Type B pancreatic cell (in vitro differentiated cells): ENCODE data around the gene ARMC2. TPM values are rescaled to one million over a fixed set of nuclear protein-coding genes. Genes with fewer than 3 reads are reported as not detected.

ENCODE experiments used
- DNase-seq: peaks from one replicate; pipeline ENCODE4 v3.0.0; 2021; ENCODE audit warnings: mixed read lengths; ENCODE audit not compliant: unreplicated experiment; ENCODE audit errors: extremely low spot score
- H3K27ac Mint-ChIP-seq: 2 replicates; pipeline ENCODE4 v1.8.0; 2021; ENCODE audit warnings: mild to moderate bottlenecking, mixed read lengths
- H3K27me3 Mint-ChIP-seq: 2 replicates; pipeline ENCODE4 v1.8.0; 2021; ENCODE audit warnings: mixed read lengths
- H3K36me3 Mint-ChIP-seq: 2 replicates; pipeline ENCODE4 v1.8.0; 2021; ENCODE audit warnings: mixed read lengths
- H3K4me1 Mint-ChIP-seq: one replicate; pipeline ENCODE4 v1.8.0; 2021; ENCODE audit warnings: mixed read lengths; ENCODE audit not compliant: unreplicated experiment
- H3K4me3 Mint-ChIP-seq: 2 replicates; pipeline ENCODE4 v1.8.0; 2021; ENCODE audit warnings: mild to moderate bottlenecking, mixed read lengths
- H3K9me3 Mint-ChIP-seq: 2 replicates; pipeline ENCODE4 v1.8.0; 2021; ENCODE audit warnings: mixed read lengths
- CTCF ChIP-seq: fragments of 200-600 bp; sonication (generic); conservative IDR thresholded peaks from 2 replicates; pipeline ENCODE4 v1.5.0; 2021; ENCODE audit warnings: antibody characterized with exemption, mild to moderate bottlenecking
- total RNA-seq: library from RNA; stranded (reverse); gene quantifications from 2 replicates; pipeline ENCODE4 v1.2.1, GENCODE V29; 2021; ENCODE audit warnings: low replicate concordance

Gene ARMC2
- total RNA-seq, 1 donor from 2014 or later, result 15.5 TPM

- Mint-ChIP-seq H3K4me3 (no peak overlapping the region), H3K27me3 (no peaks in the 10 kb centered on the region), H3K27ac (no peak overlapping the region), H3K36me3 (peaks cover 14% of the 10 kb centered on the region), H3K4me1 (no peaks in the 10 kb centered on the region), H3K9me3 (peaks cover 14% of the 10 kb centered on the region)
- no peak for TF ChIP-seq CTCF
- no peak for DNase-seq
These were observed 134.2 kb downstream of the ARMC2 start for GRCh38 chr6:108982154-108983113.

- Mint-ChIP-seq H3K27me3 (no peaks in the 10 kb centered on the region), H3K27ac (no peak overlapping the region), H3K4me3 (no peak overlapping the region), H3K4me1 (no peaks in the 10 kb centered on the region), H3K36me3 (peaks cover 15% of the 10 kb centered on the region), H3K9me3 (peaks cover 7% of the 10 kb centered on the region)
- no peak for TF ChIP-seq CTCF
- DNase-seq, result no peak
These were observed 134.9 kb downstream of the ARMC2 start for GRCh38 chr6:108983151-108983550.

GRCh38 chr6:108985301-108985700 is 137.1 kb downstream of the ARMC2 start:
- Mint-ChIP-seq H3K9me3 (no peaks in the 10 kb centered on the region), H3K4me3 (no peak overlapping the region), H3K36me3 (peaks cover 25% of the 10 kb centered on the region), H3K27ac (no peak overlapping the region), H3K4me1 (peaks cover 8% of the 10 kb centered on the region), H3K27me3 (no peaks in the 10 kb centered on the region)
- no peak for TF ChIP-seq CTCF
- no peak for DNase-seq

GRCh38 chr6:108987156-108987555 is 138.9 kb downstream of the ARMC2 start:
- H3K36me3 Mint-ChIP-seq, result peaks cover 36% of the 10 kb centered on the region
- H3K27ac Mint-ChIP-seq, result no peak overlapping the region
- no peak for DNase-seq
- H3K4me3 Mint-ChIP-seq, result no peak overlapping the region
- TF ChIP-seq CTCF, result no peak
- no peaks in the 10 kb centered on the region for H3K9me3 Mint-ChIP-seq
- H3K27me3 Mint-ChIP-seq, result no peaks in the 10 kb centered on the region
- H3K4me1 Mint-ChIP-seq, result peaks cover 14% of the 10 kb centered on the region

- no peak for DNase-seq
- Mint-ChIP-seq H3K27ac (no peak overlapping the region), H3K4me3 (no peak overlapping the region), H3K36me3 (peaks cover 39% of the 10 kb centered on the region), H3K4me1 (peaks cover 14% of the 10 kb centered on the region), H3K27me3 (no peaks in the 10 kb centered on the region), H3K9me3 (no peaks in the 10 kb centered on the region)
- TF ChIP-seq CTCF, result no peak
These were observed 140.1 kb downstream of the ARMC2 start for GRCh38 chr6:108988296-108988695.
